Esophagus muscularis mucosa (tissue), 4 donors: Measurements from ENCODE around the gene CDH18.

Source experiments
- EP300 ChIP-seq: sonication (generic); formaldehyde crosslinking; IDR thresholded peaks from one replicate; pipeline ENCODE4 v1.6.1; 2017; ENCODE audit warnings: antibody characterized with exemption
- POLR2A ChIP-seq: fragments of 450-650 bp; IDR thresholded peaks from one replicate; pipeline ENCODE4 v1.6.1; 2017; ENCODE audit warnings: antibody characterized with exemption, moderate library complexity, mild to moderate bottlenecking, low read depth
- POLR2AphosphoS5 ChIP-seq, 2 donors: sonication (generic); formaldehyde crosslinking; IDR thresholded peaks; one replicate each; pipeline ENCODE4 v1.6.1; 2017; ENCODE audit warnings: antibody characterized with exemption in 2 of 2
- TF ChIP-seq, protein P1 (sequence below), 3 experiments: fragments of 200-600 bp in 2 of 3; fragments of 450-650 bp in 1 of 3; sonication (generic) in 2 of 3; IDR thresholded peaks; one replicate each; pipeline ENCODE4 v1.5.1; 2017 to 2019; ENCODE audit warnings: antibody characterized with exemption in 3 of 3, mild to moderate bottlenecking in 2 of 3, moderate library complexity in 1 of 3

DNA sequence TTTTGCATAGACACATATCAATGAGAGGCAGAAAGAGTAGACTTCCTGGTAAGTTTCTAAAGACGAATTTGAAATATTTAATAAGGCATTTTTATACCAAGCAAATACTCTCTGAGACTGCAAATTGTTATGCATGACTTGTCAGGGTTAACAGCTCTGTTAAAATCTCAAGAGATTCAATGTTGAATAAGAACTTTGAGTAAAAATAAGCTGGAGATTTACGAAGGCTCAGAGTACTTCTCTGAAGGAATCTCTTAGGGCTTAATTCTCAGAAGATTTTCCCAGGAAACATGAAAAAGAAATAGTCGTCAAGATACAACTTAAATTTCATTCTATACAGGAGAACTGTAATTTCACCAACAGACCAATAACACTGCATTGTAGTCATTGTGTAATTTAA is 259.4 kb downstream of the CDH18 start:
- TF ChIP-seq, protein P1, sequence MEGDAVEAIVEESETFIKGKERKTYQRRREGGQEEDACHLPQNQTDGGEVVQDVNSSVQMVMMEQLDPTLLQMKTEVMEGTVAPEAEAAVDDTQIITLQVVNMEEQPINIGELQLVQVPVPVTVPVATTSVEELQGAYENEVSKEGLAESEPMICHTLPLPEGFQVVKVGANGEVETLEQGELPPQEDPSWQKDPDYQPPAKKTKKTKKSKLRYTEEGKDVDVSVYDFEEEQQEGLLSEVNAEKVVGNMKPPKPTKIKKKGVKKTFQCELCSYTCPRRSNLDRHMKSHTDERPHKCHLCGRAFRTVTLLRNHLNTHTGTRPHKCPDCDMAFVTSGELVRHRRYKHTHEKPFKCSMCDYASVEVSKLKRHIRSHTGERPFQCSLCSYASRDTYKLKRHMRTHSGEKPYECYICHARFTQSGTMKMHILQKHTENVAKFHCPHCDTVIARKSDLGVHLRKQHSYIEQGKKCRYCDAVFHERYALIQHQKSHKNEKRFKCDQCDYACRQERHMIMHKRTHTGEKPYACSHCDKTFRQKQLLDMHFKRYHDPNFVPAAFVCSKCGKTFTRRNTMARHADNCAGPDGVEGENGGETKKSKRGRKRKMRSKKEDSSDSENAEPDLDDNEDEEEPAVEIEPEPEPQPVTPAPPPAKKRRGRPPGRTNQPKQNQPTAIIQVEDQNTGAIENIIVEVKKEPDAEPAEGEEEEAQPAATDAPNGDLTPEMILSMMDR (IDR thresholded peaks at IDR 0.05), result no peak
- TF ChIP-seq EP300 (no peak), POLR2A (no peak), POLR2AphosphoS5 (IDR thresholded peaks at IDR 0.05) (no peak)
